Subcutaneous adipose tissue (tissue), 4 donors: ENCODE measurements around the gene XDH. TPM values are rescaled to one million over a fixed set of nuclear protein-coding genes. Genes with fewer than 3 reads are reported as not detected.

Source experiments
- total RNA-seq, 4 donors: library from RNA; depleted of rRNA; stranded (reverse); fragments of >200 nt; gene quantifications; one replicate each; pipeline ENCODE4 v1.1.0, GENCODE V29; 2016
- TF ChIP-seq, protein P1 (sequence below): fragments of 450-650 bp; IDR thresholded peaks from one replicate; pipeline ENCODE4 v1.5.1; 2016; ENCODE audit warnings: low read depth, mild to moderate bottlenecking, control low read depth, antibody characterized with exemption, moderate library complexity

The XDH gene
- total RNA-seq, 4 donors from 2014 or later = not detected

- TF ChIP-seq, protein P1, sequence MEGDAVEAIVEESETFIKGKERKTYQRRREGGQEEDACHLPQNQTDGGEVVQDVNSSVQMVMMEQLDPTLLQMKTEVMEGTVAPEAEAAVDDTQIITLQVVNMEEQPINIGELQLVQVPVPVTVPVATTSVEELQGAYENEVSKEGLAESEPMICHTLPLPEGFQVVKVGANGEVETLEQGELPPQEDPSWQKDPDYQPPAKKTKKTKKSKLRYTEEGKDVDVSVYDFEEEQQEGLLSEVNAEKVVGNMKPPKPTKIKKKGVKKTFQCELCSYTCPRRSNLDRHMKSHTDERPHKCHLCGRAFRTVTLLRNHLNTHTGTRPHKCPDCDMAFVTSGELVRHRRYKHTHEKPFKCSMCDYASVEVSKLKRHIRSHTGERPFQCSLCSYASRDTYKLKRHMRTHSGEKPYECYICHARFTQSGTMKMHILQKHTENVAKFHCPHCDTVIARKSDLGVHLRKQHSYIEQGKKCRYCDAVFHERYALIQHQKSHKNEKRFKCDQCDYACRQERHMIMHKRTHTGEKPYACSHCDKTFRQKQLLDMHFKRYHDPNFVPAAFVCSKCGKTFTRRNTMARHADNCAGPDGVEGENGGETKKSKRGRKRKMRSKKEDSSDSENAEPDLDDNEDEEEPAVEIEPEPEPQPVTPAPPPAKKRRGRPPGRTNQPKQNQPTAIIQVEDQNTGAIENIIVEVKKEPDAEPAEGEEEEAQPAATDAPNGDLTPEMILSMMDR = no peak
These were observed 80.9 kb downstream of the XDH start for GRCh38 chr2:31333527-31334183.

DNA sequence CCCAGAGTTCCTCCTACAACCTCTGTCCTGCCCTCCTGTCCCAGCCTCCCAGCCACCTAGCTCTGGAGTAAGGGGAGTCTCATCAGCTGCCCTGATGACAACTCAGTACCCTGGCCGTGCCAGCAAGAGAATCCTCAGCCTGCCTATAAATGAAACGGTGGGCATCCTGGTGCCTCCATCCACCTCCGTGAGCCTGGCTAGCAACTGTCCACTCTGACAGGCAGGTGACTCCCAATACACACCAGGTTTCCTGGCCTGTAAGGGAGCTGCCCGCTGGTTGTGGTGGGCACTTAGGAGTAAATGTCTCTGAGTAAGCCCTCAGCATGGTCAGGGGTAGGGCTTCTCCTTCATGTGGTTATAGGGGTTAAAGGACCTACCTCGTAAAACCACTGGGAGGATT lies 81.5 kb downstream of the XDH start:
- TF ChIP-seq, protein P1 = no peak

DNA sequence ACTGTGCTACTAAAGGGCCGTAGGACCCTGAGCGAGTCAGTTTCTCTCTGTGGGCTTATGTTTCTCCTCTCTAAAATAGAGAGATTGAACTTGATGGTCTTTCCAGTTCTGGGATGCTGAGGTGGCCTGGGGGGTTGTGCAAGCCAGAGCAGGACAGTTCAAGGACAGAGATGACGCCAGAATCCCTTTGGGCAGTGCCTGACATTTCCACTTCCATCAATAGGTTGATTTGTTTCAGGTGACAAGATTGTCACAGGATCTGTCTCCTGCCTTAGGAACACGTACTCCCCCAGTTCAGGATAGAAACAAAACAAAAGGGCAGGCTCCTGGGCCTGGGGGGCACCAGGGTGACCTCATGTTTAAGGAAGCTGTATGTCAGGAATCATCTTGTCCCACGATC lies 82.0 kb downstream of the XDH start:
- TF ChIP-seq, protein P1 = no peak

DNA sequence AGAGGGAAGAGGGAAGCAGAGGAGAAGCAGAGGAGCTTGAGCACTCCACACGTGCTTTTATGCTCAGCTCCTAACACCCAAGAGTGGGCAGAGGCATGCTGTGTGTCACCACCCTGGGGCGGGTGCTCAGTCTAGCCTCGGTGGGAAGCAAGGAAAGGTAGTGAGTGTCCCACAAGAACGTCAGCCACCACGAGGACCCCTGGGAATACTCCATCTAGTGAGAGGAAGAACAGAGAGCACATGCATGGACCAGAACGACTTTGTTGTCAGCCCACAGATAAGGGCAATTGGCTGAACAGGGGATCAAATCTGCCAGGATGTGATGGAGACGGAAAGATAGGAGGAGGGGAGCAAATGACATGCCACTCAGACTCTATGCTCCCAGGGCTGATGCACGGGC lies 83.4 kb downstream of the XDH start:
- TF ChIP-seq, protein P1 = no peak

DNA sequence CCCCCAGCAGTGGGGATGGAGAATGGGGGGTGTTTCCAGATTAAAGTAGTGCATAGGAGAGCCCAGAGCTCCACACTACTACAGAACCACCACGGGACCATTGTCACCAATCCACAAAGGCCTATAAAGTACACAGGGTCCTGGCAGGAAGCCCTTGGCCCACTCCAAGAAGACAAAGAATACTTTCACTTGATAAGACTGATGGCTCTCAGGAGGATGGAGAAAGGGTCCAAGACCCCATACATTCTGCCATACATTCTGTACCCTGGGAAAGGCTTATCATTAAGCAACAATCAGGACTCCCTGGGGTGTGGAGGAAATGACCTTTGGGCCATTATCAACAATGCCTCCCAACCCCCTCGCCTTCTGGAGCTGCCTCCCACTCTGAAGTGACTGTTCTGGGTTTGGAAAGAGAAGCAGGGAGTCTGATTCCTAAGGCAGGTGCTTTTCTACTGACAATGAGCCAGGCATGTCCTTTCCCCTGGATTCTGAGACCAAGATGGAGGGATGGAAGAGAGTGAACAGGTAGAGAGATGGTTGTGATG lies 85.4 kb downstream of the XDH start:
- TF ChIP-seq, protein P1 = no peak

GRCh38 chr2:31328026-31328425 lies 86.5 kb downstream of the XDH start:
- TF ChIP-seq, protein P1 = no peak

DNA sequence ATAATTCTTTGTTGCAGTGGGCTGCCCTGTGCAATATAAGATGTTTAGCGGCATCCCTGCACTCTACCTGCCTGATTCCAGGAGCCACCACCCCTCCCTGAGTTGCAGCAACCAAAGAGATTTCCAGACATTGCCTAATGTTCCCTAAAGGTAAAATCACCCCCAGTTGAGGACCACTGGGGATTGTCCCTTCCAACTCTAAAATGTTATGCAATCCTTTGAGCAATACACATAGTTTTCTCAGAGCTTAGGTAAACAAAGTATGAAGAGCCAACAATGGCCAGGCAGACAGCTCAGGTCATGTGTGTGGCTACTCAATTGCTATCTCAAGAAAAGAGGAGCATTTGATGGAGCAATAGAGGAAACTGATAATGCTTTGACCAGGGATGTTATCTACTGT lies 87.0 kb downstream of the XDH start:
- TF ChIP-seq, protein P1 = no peak
